DOHH2 (cell line): Measurements from ENCODE around the gene NUTM2D.
"Not testable (repeated sequence)": the region's sequence is repeated elsewhere in the genome, so short reads cannot be mapped to it uniquely, and the experiment has no call there.

Source experiments
- EZH2phosphoT487 ChIP-seq: fragments of 200-600 bp; sonication (generic); IDR thresholded peaks from 2 replicates; pipeline ENCODE4 v1.6.1; 2017; ENCODE audit warnings: borderline replicate concordance, mild to moderate bottlenecking, antibody characterized with exemption, low read length, moderate library complexity, mixed read lengths
- TF ChIP-seq, protein P1 (sequence below): fragments of 200-600 bp; sonication (generic); IDR thresholded peaks from one replicate; pipeline ENCODE4 v1.5.1; 2014; ENCODE audit warnings: antibody characterized with exemption, mild to moderate bottlenecking, low read depth, low read length; ENCODE audit not compliant: poor library complexity, severe bottlenecking

DNA sequence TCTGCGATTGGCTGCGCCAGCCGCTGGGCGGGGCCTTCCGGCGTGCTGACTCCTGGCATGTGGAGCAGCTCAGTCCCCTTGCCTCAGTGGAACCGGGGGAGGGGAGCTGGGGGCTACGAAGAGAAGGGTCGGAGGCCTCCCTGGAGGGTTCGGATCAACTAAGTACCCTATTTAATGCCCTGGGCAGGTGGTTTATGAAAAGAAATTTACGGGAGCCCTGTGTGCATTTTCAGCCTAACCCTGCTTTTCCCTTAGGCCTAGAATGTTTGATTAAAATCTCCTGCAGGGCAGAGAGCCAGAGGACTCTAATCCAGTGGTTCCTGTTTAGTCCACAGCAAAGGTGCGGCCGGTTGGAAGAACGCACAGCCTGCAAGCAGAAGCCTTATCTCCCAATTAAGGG lies 33.8 kb downstream of the NUTM2D start:
- TF ChIP-seq, protein P1, sequence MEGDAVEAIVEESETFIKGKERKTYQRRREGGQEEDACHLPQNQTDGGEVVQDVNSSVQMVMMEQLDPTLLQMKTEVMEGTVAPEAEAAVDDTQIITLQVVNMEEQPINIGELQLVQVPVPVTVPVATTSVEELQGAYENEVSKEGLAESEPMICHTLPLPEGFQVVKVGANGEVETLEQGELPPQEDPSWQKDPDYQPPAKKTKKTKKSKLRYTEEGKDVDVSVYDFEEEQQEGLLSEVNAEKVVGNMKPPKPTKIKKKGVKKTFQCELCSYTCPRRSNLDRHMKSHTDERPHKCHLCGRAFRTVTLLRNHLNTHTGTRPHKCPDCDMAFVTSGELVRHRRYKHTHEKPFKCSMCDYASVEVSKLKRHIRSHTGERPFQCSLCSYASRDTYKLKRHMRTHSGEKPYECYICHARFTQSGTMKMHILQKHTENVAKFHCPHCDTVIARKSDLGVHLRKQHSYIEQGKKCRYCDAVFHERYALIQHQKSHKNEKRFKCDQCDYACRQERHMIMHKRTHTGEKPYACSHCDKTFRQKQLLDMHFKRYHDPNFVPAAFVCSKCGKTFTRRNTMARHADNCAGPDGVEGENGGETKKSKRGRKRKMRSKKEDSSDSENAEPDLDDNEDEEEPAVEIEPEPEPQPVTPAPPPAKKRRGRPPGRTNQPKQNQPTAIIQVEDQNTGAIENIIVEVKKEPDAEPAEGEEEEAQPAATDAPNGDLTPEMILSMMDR, result not testable (repeated sequence)
- TF ChIP-seq EZH2phosphoT487, result not testable (repeated sequence)
